HepG2 (cell line): Measurements from ENCODE around the gene SLC13A5. TPM values are rescaled to one million over a fixed set of nuclear protein-coding genes. Genes with fewer than 3 reads are reported as not detected.
A peak's percentile ranks its signal among the peaks of the same experiment; 100 is the strongest.

Experiments
- EP300 ChIP-seq, 3 experiments: sonication (generic) in 1 of 3; formaldehyde crosslinking in 1 of 3; IDR thresholded peaks; 2 replicates each; pipeline versions ENCODE4 v1.5.1 to v1.6.1; 2011 to 2020; ENCODE audit warnings: low read depth in 2 of 3, low read length in 2 of 3, borderline replicate concordance in 1 of 3, improper control_type of control experiment in 1 of 3, mild to moderate bottlenecking in 1 of 3, missing genetic modification reagents in 1 of 3, moderate library complexity in 1 of 3
- GATAD2A ChIP-seq: IDR thresholded peaks from 2 replicates; pipeline ENCODE4 v1.6.1; 2016
- HDAC1 ChIP-seq: sonication (generic); formaldehyde crosslinking; IDR thresholded peaks from 2 replicates; pipeline ENCODE4 v1.5.1; 2020; ENCODE audit warnings: mild to moderate bottlenecking, missing genetic modification reagents
- HOXA5 ChIP-seq: sonication (generic); formaldehyde crosslinking; IDR thresholded peaks from 2 replicates; pipeline ENCODE4 v1.4.0; 2020; ENCODE audit warnings: missing genetic modification reagents
- MEIS1 ChIP-seq: sonication (generic); formaldehyde crosslinking; IDR thresholded peaks from 2 replicates; pipeline ENCODE4 v1.9.0; 2021; ENCODE audit warnings: mild to moderate bottlenecking, missing genetic modification reagents, moderate library complexity, borderline replicate concordance
- MTA1 ChIP-seq: sonication (generic); formaldehyde crosslinking; IDR thresholded peaks from 2 replicates; pipeline ENCODE4 v1.4.0; 2020; ENCODE audit warnings: missing genetic modification reagents, mild to moderate bottlenecking, borderline replicate concordance
- RARA ChIP-seq: IDR thresholded peaks from 2 replicates; pipeline ENCODE4 v1.6.1; 2016; ENCODE audit warnings: missing genetic modification reagents, missing compliant biosample characterization
- SALL1 ChIP-seq: sonication (generic); formaldehyde crosslinking; IDR thresholded peaks from 2 replicates; pipeline ENCODE4 v1.8.0; 2022; ENCODE audit warnings: mild to moderate bottlenecking, missing genetic modification reagents
- SPEN ChIP-seq: sonication (generic); formaldehyde crosslinking; IDR thresholded peaks from 2 replicates; pipeline ENCODE4 v1.5.1; 2020; ENCODE audit warnings: low read depth, mild to moderate bottlenecking, missing genetic modification reagents
- WIZ ChIP-seq: sonication (generic); formaldehyde crosslinking; IDR thresholded peaks from 2 replicates; pipeline ENCODE4 v1.5.1; 2020; ENCODE audit warnings: mild to moderate bottlenecking, missing genetic modification reagents
- ZMYM2 ChIP-seq: sonication (generic); formaldehyde crosslinking; IDR thresholded peaks from 2 replicates; pipeline ENCODE4 v1.8.0; 2022; ENCODE audit warnings: mild to moderate bottlenecking, missing genetic modification reagents
- polyA plus RNA-seq, 8 experiments: library from polyadenylated mRNA; depleted of rRNA in 3 of 8; stranded (reverse) in 7 of 8; unstranded in 1 of 8; fragments of >200 nt; fragmentation: Illumina TruSeq in 4 of 8; extraction: Trizol in 4 of 8; gene quantifications; 2 replicates each; pipeline versions ENCODE4 v1.2.1 to v1.2.3, GENCODE V29; 2011 to 2016; ENCODE audit warnings: low read depth in 4 of 8, missing spikeins in 1 of 8, mixed read lengths in 1 of 8; ENCODE audit not compliant: insufficient read depth in 1 of 8
- total RNA-seq, 5 experiments: library from RNA; depleted of rRNA; stranded (reverse); fragments of >200 nt; fragmentation: Illumina TruSeq; extraction: Trizol; gene quantifications; 2 replicates each; pipeline ENCODE4 v1.2.3, GENCODE V29; 2016; ENCODE audit warnings: low read depth in 1 of 5
- TF ChIP-seq, protein P1 (sequence below): sonication (generic); formaldehyde crosslinking; IDR thresholded peaks from 2 replicates; pipeline ENCODE4 v1.5.1; 2020; ENCODE audit warnings: mild to moderate bottlenecking, missing genetic modification reagents, borderline replicate concordance
- TF ChIP-seq, protein P2 (sequence below): IDR thresholded peaks from 2 replicates; pipeline ENCODE4 v1.6.1; 2012; ENCODE audit warnings: low read depth, low read length, improper control_type of control experiment
- TF ChIP-seq, protein P3 (sequence below): sonication (generic); formaldehyde crosslinking; IDR thresholded peaks from 2 replicates; pipeline ENCODE4 v1.4.0; 2020; ENCODE audit warnings: missing genetic modification reagents, mild to moderate bottlenecking, borderline replicate concordance
- TF ChIP-seq, protein P4 (sequence below), 2 experiments: fragments of 450-650 bp in 1 of 2; sonication (generic) in 1 of 2; formaldehyde crosslinking; IDR thresholded peaks; 2 replicates each; pipeline versions ENCODE4 v1.5.0 to v1.8.0; 2020 to 2022; ENCODE audit warnings: mild to moderate bottlenecking in 1 of 2, missing genetic modification reagents in 1 of 2

SLC13A5 gene
- total and polyA plus RNA-seq, 2 of the 13 experiments (the other 11 are each of a cell fraction or from before 2014, with no cell fraction given) = 42.8 to 310 TPM

DNA sequence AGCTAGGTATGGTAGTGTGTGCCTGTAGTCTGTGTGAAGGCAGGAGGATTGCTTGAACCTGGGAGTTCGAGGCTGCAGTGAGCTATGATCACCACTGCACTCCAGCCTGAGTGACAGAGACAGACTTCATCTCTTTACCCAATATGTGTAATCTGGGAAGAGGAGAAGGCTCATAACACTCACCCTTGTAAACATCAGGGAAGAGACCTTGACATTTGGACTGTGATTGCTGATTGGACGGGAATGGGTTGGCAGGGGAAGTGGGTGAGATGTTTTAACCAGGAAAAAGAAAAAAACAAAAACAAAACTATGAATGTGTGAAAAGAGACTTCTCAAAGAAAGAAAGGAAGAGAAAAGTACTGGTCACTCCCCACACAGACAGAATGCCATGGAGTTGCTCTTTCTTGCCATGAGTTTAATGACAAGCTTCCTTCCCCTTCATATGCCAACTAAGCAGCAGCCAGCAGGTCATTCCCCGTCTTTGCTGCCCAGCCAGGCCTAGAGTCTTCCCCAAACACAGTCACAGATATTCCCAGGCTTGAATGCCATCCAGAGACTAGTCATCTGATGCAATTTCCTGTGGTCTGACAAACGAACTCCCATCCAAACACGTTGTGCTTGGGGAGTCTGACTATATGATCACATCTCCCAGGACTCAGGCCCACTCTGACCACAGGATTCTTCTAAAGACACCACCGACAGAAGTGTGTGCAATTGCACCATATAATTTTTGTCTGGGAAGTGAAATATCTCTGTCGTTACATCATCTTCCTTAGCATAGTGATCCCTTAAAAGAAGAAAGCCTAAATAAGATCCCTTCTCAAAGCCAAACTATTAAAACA, 39.1 kb upstream of the SLC13A5 start (continued):
- TF ChIP-seq, protein P1, sequence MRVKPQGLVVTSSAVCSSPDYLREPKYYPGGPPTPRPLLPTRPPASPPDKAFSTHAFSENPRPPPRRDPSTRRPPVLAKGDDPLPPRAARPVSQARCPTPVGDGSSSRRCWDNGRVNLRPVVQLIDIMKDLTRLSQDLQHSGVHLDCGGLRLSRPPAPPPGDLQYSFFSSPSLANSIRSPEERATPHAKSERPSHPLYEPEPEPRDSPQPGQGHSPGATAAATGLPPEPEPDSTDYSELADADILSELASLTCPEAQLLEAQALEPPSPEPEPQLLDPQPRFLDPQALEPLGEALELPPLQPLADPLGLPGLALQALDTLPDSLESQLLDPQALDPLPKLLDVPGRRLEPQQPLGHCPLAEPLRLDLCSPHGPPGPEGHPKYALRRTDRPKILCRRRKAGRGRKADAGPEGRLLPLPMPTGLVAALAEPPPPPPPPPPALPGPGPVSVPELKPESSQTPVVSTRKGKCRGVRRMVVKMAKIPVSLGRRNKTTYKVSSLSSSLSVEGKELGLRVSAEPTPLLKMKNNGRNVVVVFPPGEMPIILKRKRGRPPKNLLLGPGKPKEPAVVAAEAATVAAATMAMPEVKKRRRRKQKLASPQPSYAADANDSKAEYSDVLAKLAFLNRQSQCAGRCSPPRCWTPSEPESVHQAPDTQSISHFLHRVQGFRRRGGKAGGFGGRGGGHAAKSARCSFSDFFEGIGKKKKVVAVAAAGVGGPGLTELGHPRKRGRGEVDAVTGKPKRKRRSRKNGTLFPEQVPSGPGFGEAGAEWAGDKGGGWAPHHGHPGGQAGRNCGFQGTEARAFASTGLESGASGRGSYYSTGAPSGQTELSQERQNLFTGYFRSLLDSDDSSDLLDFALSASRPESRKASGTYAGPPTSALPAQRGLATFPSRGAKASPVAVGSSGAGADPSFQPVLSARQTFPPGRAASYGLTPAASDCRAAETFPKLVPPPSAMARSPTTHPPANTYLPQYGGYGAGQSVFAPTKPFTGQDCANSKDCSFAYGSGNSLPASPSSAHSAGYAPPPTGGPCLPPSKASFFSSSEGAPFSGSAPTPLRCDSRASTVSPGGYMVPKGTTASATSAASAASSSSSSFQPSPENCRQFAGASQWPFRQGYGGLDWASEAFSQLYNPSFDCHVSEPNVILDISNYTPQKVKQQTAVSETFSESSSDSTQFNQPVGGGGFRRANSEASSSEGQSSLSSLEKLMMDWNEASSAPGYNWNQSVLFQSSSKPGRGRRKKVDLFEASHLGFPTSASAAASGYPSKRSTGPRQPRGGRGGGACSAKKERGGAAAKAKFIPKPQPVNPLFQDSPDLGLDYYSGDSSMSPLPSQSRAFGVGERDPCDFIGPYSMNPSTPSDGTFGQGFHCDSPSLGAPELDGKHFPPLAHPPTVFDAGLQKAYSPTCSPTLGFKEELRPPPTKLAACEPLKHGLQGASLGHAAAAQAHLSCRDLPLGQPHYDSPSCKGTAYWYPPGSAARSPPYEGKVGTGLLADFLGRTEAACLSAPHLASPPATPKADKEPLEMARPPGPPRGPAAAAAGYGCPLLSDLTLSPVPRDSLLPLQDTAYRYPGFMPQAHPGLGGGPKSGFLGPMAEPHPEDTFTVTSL = peak; percentile 90; the same call in 1 of the 2 replicates
- TF ChIP-seq MEIS1 (CRISPR knock-in tag) (peak; percentile 71; the same call in 1 of the 2 replicates), WIZ (0 out of 2 replicates have a peak, but pooled peaks have one; percentile 29), HOXA5 (CRISPR knock-in tag) (no peak), HDAC1 (CRISPR knock-in tag) (peak; percentile 53; the same call in 1 of the 2 replicates), RARA (CRISPR knock-in tag) (peak; percentile 70), GATAD2A (CRISPR knock-in tag) (peak; percentile 63), EP300 (IDR thresholded peaks at IDR 0.05; ENCODE audit: low read depth in 2 of 2, low read length in 2 of 2) (peak in 1 of 2 experiments; percentile 60; a peak in 1 of 4 replicates), EP300 (CRISPR knock-in tag; IDR thresholded peaks at IDR 0.05; ENCODE audit: borderline replicate concordance) (0 out of 2 replicates have a peak, but pooled peaks have one; percentile 16), MTA1 (no peak), SALL1 (CRISPR knock-in tag) (peak; percentile 63; the same call in 1 of the 2 replicates), ZMYM2 (CRISPR knock-in tag) (peak; percentile 79), SPEN (CRISPR knock-in tag) (0 out of 2 replicates have a peak, but pooled peaks have one; percentile 49)
- TF ChIP-seq, protein P2, sequence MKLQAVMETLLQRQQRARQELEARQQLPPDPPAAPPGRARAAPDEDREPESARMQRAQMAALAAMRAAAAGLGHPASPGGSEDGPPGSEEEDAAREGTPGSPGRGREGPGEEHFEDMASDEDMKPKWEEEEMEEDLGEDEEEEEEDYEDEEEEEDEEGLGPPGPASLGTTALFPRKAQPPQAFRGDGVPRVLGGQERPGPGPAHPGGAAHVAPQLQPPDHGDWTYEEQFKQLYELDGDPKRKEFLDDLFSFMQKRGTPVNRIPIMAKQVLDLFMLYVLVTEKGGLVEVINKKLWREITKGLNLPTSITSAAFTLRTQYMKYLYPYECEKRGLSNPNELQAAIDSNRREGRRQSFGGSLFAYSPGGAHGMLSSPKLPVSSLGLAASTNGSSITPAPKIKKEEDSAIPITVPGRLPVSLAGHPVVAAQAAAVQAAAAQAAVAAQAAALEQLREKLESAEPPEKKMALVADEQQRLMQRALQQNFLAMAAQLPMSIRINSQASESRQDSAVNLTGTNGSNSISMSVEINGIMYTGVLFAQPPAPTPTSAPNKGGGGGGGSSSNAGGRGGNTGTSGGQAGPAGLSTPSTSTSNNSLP = peak; percentile 21; the same call in 1 of the 2 replicates
- TF ChIP-seq, protein P3, sequence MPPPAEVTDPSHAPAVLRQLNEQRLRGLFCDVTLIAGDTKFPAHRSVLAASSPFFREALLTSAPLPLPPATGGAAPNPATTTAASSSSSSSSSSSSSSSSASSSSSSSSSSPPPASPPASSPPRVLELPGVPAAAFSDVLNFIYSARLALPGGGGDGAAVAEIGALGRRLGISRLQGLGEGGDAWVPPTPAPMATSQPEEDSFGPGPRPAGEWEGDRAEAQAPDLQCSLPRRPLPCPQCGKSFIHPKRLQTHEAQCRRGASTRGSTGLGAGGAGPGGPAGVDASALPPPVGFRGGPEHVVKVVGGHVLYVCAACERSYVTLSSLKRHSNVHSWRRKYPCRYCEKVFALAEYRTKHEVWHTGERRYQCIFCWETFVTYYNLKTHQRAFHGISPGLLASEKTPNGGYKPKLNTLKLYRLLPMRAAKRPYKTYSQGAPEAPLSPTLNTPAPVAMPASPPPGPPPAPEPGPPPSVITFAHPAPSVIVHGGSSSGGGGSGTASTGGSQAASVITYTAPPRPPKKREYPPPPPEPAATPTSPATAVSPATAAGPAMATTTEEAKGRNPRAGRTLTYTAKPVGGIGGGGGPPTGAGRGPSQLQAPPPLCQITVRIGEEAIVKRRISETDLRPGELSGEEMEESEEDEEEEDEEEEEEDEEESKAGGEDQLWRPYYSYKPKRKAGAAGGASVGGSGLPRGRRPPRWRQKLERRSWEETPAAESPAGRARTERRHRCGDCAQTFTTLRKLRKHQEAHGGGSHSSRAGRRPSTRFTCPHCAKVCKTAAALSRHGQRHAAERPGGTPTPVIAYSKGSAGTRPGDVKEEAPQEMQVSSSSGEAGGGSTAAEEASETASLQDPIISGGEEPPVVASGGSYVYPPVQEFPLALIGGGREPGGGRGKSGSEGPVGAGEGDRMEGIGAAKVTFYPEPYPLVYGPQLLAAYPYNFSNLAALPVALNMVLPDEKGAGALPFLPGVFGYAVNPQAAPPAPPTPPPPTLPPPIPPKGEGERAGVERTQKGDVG = no peak
- TF ChIP-seq, protein P4, sequence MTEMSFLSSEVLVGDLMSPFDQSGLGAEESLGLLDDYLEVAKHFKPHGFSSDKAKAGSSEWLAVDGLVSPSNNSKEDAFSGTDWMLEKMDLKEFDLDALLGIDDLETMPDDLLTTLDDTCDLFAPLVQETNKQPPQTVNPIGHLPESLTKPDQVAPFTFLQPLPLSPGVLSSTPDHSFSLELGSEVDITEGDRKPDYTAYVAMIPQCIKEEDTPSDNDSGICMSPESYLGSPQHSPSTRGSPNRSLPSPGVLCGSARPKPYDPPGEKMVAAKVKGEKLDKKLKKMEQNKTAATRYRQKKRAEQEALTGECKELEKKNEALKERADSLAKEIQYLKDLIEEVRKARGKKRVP (CRISPR knock-in tag; IDR thresholded peaks at IDR 0.05) = peak in 1 of 2 experiments; percentile 97; a peak in 2 of 4 replicates
